H1 (cell line): ENCODE measurements around the gene TMEM132A. TPM values are rescaled to one million over a fixed set of nuclear protein-coding genes. Genes with fewer than 3 reads are reported as not detected.

ENCODE experiments used
- CTCF ChIA-PET: fragments of 300-600 bp; sonication (Branson Sonifier 250); formaldehyde crosslinking; loops from one replicate; lab custom pipeline; 2021; ENCODE audit not compliant: partially characterized antibody; lab: Charles Lee
- POLR2A ChIA-PET: fragments of 300-600 bp; sonication (Branson Sonifier 250); formaldehyde crosslinking; loops from one replicate; lab custom pipeline; 2021; ENCODE audit warnings: inconsistent platforms; ENCODE audit not compliant: partially characterized antibody; lab: Charles Lee
- DNase-seq, 2 experiments: peaks; one replicate each; pipeline versions ENCODE4 v3.0.0 to v3.0.0-alpha.2; 2010 to 2022; ENCODE audit warnings: low spot score in 2 of 2, low read depth in 1 of 2, mixed read lengths in 1 of 2
- FAIRE-seq: peaks from 2 replicates; lab custom pipeline; 2011; peaks lifted over from hg19 to GRCh38; lab: Jason Lieb, UNC
- H2AFZ ChIP-seq: 2 replicates; pipeline ENCODE4 v1.8.1; 2012; ENCODE audit warnings: low read length, inconsistent platforms
- H2AK5ac ChIP-seq: 2 replicates; pipeline ENCODE4 v1.6.1; 2013; ENCODE audit warnings: low read depth, low read length
- H2BK120ac ChIP-seq: replicated peaks from 2 replicates; pipeline ENCODE3; 2013; ENCODE audit warnings: low read depth, low read length, inconsistent platforms
- H2BK12ac ChIP-seq: 2 replicates; pipeline ENCODE4 v1.6.1; 2013; ENCODE audit warnings: low read depth, low read length
- H2BK15ac ChIP-seq: 2 replicates; pipeline ENCODE4 v1.6.1; 2013; ENCODE audit warnings: low read length
- H2BK20ac ChIP-seq: 2 replicates; pipeline ENCODE4 v1.6.1; 2013; ENCODE audit warnings: low read length
- H2BK5ac ChIP-seq: 2 replicates; pipeline ENCODE4 v1.6.1; 2013; ENCODE audit warnings: low read depth, low read length
- H3K14ac ChIP-seq: 2 replicates; pipeline ENCODE4 v1.6.1; 2013; ENCODE audit warnings: inconsistent platforms; ENCODE audit not compliant: insufficient read length
- H3K18ac ChIP-seq: 2 replicates; pipeline ENCODE4 v1.6.1; 2013; ENCODE audit warnings: low read length; ENCODE audit errors: extremely low read depth
- H3K23ac ChIP-seq: 2 replicates; pipeline ENCODE4 v1.6.1; 2013; ENCODE audit warnings: inconsistent platforms; ENCODE audit not compliant: insufficient read length
- H3K23me2 ChIP-seq: 2 replicates; pipeline ENCODE4 v1.6.1; 2013; ENCODE audit warnings: low read depth, low read length
- H3K27ac ChIP-seq: 2 replicates; pipeline ENCODE4 v1.6.1; 2011; ENCODE audit warnings: low read depth, low read length, inconsistent platforms
- H3K27me3 ChIP-seq, 4 experiments: replicated peaks in 1 of 4; 1 replicate in 1 of 4; 2 replicates in 3 of 4; pipeline versions ENCODE4 v1.6.1 to v1.8.1; 2011 to 2013; ENCODE audit warnings: low read length in 3 of 4, mild to moderate bottlenecking in 3 of 4, inconsistent platforms in 2 of 4, mixed read lengths in 2 of 4, moderate library complexity in 1 of 4; ENCODE audit not compliant: control insufficient read depth in 3 of 4, insufficient read depth in 3 of 4; ENCODE audit errors: extremely low read depth in 1 of 4
- H3K36me3 ChIP-seq, 4 experiments: 2 replicates each; pipeline versions ENCODE4 v1.6.1 to v1.8.1; 2011 to 2013; ENCODE audit warnings: mild to moderate bottlenecking in 4 of 4, low read length in 3 of 4, moderate library complexity in 2 of 4, control low read depth in 1 of 4, inconsistent platforms in 1 of 4; ENCODE audit not compliant: insufficient read depth in 4 of 4, control insufficient read depth in 2 of 4
- H3K4ac ChIP-seq: replicated peaks from 2 replicates; pipeline ENCODE3; 2013; ENCODE audit warnings: low read length, low read depth, mixed read lengths, inconsistent platforms; ENCODE audit not compliant: insufficient read length
- H3K4me1 ChIP-seq, 4 experiments: replicated peaks in 1 of 4; 1 replicate in 1 of 4; 2 replicates in 3 of 4; pipeline versions ENCODE4 v1.6.1 to v1.8.1; 2011 to 2013; ENCODE audit warnings: low read length in 3 of 4, inconsistent platforms in 2 of 4, mixed read lengths in 1 of 4; ENCODE audit not compliant: insufficient read depth in 4 of 4, control insufficient read depth in 3 of 4
- H3K4me2 ChIP-seq, 2 experiments: 2 replicates each; pipeline versions ENCODE4 v1.6.1 to v1.8.1; 2011 to 2013; ENCODE audit warnings: low read depth in 2 of 2, low read length in 2 of 2, control low read depth in 1 of 2, inconsistent platforms in 1 of 2, mild to moderate bottlenecking in 1 of 2; ENCODE audit not compliant: insufficient read depth in 1 of 2
- H3K4me3 ChIP-seq, 4 experiments: fragments of 200-600, 300-600 bp in 1 of 4; sonication (generic), shearing (Covaris generic), sonication (Bioruptor Twin) in 1 of 4; 2 replicates each; pipeline versions ENCODE4 v1.5.1 to v1.8.1; 2011 to 2016; ENCODE audit warnings: low read length in 4 of 4, low read depth in 3 of 4, control low read depth in 2 of 4, inconsistent platforms in 2 of 4, mild to moderate bottlenecking in 2 of 4, mixed read lengths in 1 of 4, moderate library complexity in 1 of 4; ENCODE audit not compliant: insufficient read depth in 2 of 4; ENCODE audit errors: extremely low read depth in 1 of 4
- H3K56ac ChIP-seq: replicated peaks from 2 replicates; pipeline ENCODE3; 2013; ENCODE audit warnings: low read depth, mild to moderate bottlenecking, mixed read lengths, low read length, inconsistent platforms; ENCODE audit not compliant: insufficient read length
- H3K79me1 ChIP-seq: 2 replicates; pipeline ENCODE4 v1.6.1; 2013; ENCODE audit warnings: low read depth, low read length, control low read depth
- H3K79me2 ChIP-seq, 2 experiments: 2 replicates each; pipeline versions ENCODE4 v1.6.1 to v1.8.1; 2012 to 2013; ENCODE audit warnings: low read length in 2 of 2, mild to moderate bottlenecking in 2 of 2, inconsistent platforms in 1 of 2; ENCODE audit not compliant: insufficient read depth in 2 of 2, control insufficient read depth in 1 of 2
- H3K9ac ChIP-seq, 4 experiments: replicated peaks in 1 of 4; 1 replicate in 1 of 4; 2 replicates in 3 of 4; pipeline versions ENCODE4 v1.6.1 to v1.8.1; 2011 to 2013; ENCODE audit warnings: low read depth in 3 of 4, low read length in 3 of 4, control low read depth in 2 of 4, mild to moderate bottlenecking in 2 of 4, moderate library complexity in 2 of 4, inconsistent platforms in 1 of 4; ENCODE audit errors: extremely low read depth in 1 of 4
- H3K9me3 ChIP-seq, 2 experiments: 2 replicates each; pipeline versions ENCODE4 v1.6.1 to v1.8.1; 2012 to 2013; ENCODE audit warnings: mild to moderate bottlenecking in 2 of 2, moderate library complexity in 2 of 2, control low read depth in 1 of 2, inconsistent platforms in 1 of 2, low read depth in 1 of 2, low read length in 1 of 2, mixed read lengths in 1 of 2; ENCODE audit not compliant: insufficient read depth in 2 of 2
- H4K20me1 ChIP-seq, 2 experiments: replicated peaks in 1 of 2; 2 replicates each; pipeline versions ENCODE3 to v1.8.1; 2011 to 2013; ENCODE audit warnings: inconsistent platforms in 2 of 2, low read length in 2 of 2, mild to moderate bottlenecking in 1 of 2; ENCODE audit not compliant: insufficient read depth in 2 of 2, control insufficient read depth in 1 of 2
- H4K5ac ChIP-seq: 2 replicates; pipeline ENCODE4 v1.6.1; 2013; ENCODE audit warnings: low read length, low read depth, mixed read lengths, inconsistent platforms; ENCODE audit not compliant: insufficient read length
- H4K8ac ChIP-seq: 2 replicates; pipeline ENCODE4 v1.8.0; 2013; ENCODE audit warnings: mild to moderate bottlenecking, moderate library complexity, low read length, inconsistent platforms; ENCODE audit not compliant: insufficient read depth; ENCODE audit errors: extremely low read depth
- H4K91ac ChIP-seq: replicated peaks from 2 replicates; pipeline ENCODE3; 2013; ENCODE audit warnings: low read length, mixed read lengths, inconsistent platforms; ENCODE audit not compliant: insufficient read length
- CREB1 ChIP-seq: IDR thresholded peaks from 2 replicates; pipeline ENCODE4 v1.6.1; 2012; ENCODE audit warnings: inconsistent platforms
- CTBP2 ChIP-seq: IDR thresholded peaks from 2 replicates; pipeline ENCODE4 v1.7.0; 2011; ENCODE audit warnings: borderline replicate concordance, mild to moderate bottlenecking, moderate library complexity, mixed read lengths, low read length; ENCODE audit not compliant: insufficient read depth, insufficient read length
- EZH2 ChIP-seq: fragments of 200-600 bp; sonication (generic); IDR thresholded peaks from 2 replicates; pipeline ENCODE4 v1.7.1; 2012; ENCODE audit warnings: low read depth, mild to moderate bottlenecking, moderate library complexity, low read length, inconsistent platforms; ENCODE audit not compliant: severe bottlenecking
- FOSL1 ChIP-seq: IDR thresholded peaks from 2 replicates; pipeline ENCODE4 v1.6.1; 2011; ENCODE audit warnings: mild to moderate bottlenecking, low read depth, low read length, moderate library complexity; ENCODE audit not compliant: insufficient read depth
- JUND ChIP-seq: IDR thresholded peaks from 2 replicates; pipeline ENCODE4 v1.6.1; 2011; ENCODE audit warnings: mild to moderate bottlenecking, improper control_type of control experiment, low read length
- POLR2A ChIP-seq, 2 experiments: IDR thresholded peaks; 1 replicate in 1 of 2; 2 replicates in 1 of 2; pipeline ENCODE4 v1.6.1; 2011; ENCODE audit warnings: low read depth in 2 of 2, low read length in 2 of 2, mild to moderate bottlenecking in 2 of 2; ENCODE audit errors: control extremely low read depth in 1 of 2
- SAP30 ChIP-seq: fragments of 300-600 bp; sonication (generic); IDR thresholded peaks from 2 replicates; pipeline ENCODE4 v1.7.1; 2012; ENCODE audit warnings: low read length, moderate library complexity, mild to moderate bottlenecking, inconsistent platforms; ENCODE audit not compliant: insufficient read depth, insufficient replicate concordance
- SP1 ChIP-seq: IDR thresholded peaks from 2 replicates; pipeline ENCODE4 v1.6.1; 2011; ENCODE audit warnings: low read depth, low read length
- SP2 ChIP-seq: IDR thresholded peaks from 2 replicates; pipeline ENCODE4 v1.6.1; 2012; ENCODE audit warnings: mild to moderate bottlenecking, low read length, inconsistent platforms
- SRF ChIP-seq: IDR thresholded peaks from 2 replicates; pipeline ENCODE4 v1.6.1; 2011; ENCODE audit warnings: mild to moderate bottlenecking, low read depth, low read length, moderate library complexity
- TBP ChIP-seq: IDR thresholded peaks from 2 replicates; pipeline ENCODE4 v1.6.1; 2011; ENCODE audit warnings: low read depth, low read length, improper control_type of control experiment
- WGBS, 2 experiments: shearing (Covaris generic) in 1 of 2; methylation state at CpG; one replicate each; pipeline versions ENCODE4 v1.1.6 to v1.1.7; 2013 to 2015; ENCODE audit warnings: low lambda C conversion rate in 2 of 2, mixed read lengths in 2 of 2, inconsistent platforms in 1 of 2, low coverage in 1 of 2, missing lambda C conversion rate in 1 of 2; ENCODE audit not compliant: insufficient replicate concordance in 2 of 2, insufficient coverage in 1 of 2, insufficient read length in 1 of 2; ENCODE audit errors: extremely low coverage in 1 of 2, missing lambda C conversion rate in 1 of 2; 5-methylcytosine and 5-hydroxymethylcytosine counted together
- polyA plus RNA-seq, 7 experiments: library from polyadenylated mRNA; depleted of rRNA in 3 of 7; stranded (reverse) in 5 of 7; unstranded in 2 of 7; fragments of >200 nt in 5 of 7; fragments of 200-250 nt in 2 of 7; gene quantifications; 1 replicate in 5 of 7; 2 replicates in 1 of 7; 4 replicates in 1 of 7; pipeline versions ENCODE4 v1.2.1 to v1.2.3, GENCODE V29; 2011 to 2013; ENCODE audit warnings: missing spikeins in 2 of 7, mixed read lengths in 2 of 7
- total RNA-seq: library from RNA; stranded (reverse); fragmentation: NEBNext Ultra II Directional; extraction: Animal tissue kit (Norgen Biotek cat#: 25700); gene quantifications from 2 replicates; pipeline ENCODE4 v1.2.1, GENCODE V29; 2021

The TMEM132A gene
- total and polyA plus RNA-seq, 2 of the 8 experiments (the other 6 are each of a cell fraction or from before 2014, with no cell fraction given) = 46.6 to 97.9 TPM

DNA sequence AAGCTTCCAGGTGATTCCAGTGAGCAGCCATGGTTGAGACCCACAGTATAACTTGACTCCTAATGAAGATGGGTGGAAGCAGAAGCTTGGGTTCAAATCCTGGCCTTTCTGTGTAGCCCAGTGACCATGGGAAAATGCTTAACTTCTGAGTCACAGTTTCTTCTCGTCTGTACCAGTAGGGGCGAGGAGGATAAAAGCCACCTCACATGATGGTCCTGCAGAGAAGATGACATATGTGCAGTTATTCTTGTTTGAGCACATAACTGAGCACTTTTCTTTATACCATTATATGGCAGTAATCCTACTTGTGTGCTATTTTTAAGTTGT lies 5.4 kb upstream of the TMEM132A start:
- no peak overlapping the region for H3K56ac ChIP-seq
- H3K9me3 ChIP-seq = no peaks in the 10 kb centered on the region
- ChIA-PET CTCF (interaction anchor here (0.8 to 1.8 kb wide), 6 partner anchors 10 to 209 kb away, joined by 3 to 7 read pairs (median 3); no protein-coding TSS in a partner anchor), POLR2A (no interaction called here)
- no peak overlapping the region for H2BK15ac ChIP-seq
- H3K18ac ChIP-seq = no peak overlapping the region
- no peak overlapping the region for H3K27ac ChIP-seq
- no peak overlapping the region for H2BK5ac ChIP-seq
- FAIRE-seq (no peak), DNase-seq (no peak)
- no peak overlapping the region for H3K4ac ChIP-seq
- H2AK5ac ChIP-seq = no peak overlapping the region
- peaks cover 6 to 19% (median 15%) of the 10 kb centered on the region in 4 experiments for H3K4me1 ChIP-seq
- no peak overlapping the region for H3K4me2 ChIP-seq
- H2AFZ ChIP-seq = no peak overlapping the region
- H3K14ac ChIP-seq = no peak overlapping the region
- peaks cover 3 to 13% of the 10 kb centered on the region in 2 experiments for H4K20me1 ChIP-seq
- peaks cover 5 to 24% of the 10 kb centered on the region in 2 experiments for H3K79me2 ChIP-seq
- H3K36me3 ChIP-seq = peaks cover 3 to 14% (median 9%) of the 10 kb centered on the region in 4 experiments; a peak in 5 of 8 replicates
- no peak overlapping the region for H2BK12ac ChIP-seq
- WGBS, 2 experiments = 87% methylated on average over 2 of the region's 2 CpGs; no CpG with 5 or more reads in 1 of the 2 experiments
- H3K23me2 ChIP-seq = peaks cover 6% of the 10 kb centered on the region; the same call in 1 of the 2 replicates
- H4K91ac ChIP-seq = no peak overlapping the region
- no peak overlapping the region for H2BK20ac ChIP-seq
- H4K8ac ChIP-seq = no peak overlapping the region
- no peaks in the 10 kb centered on the region for H3K27me3 ChIP-seq
- H2BK120ac ChIP-seq = no peak overlapping the region
- no peak overlapping the region for H3K4me3 ChIP-seq
- no peak overlapping the region for H3K23ac ChIP-seq
- no peak overlapping the region for H4K5ac ChIP-seq
- H3K9ac ChIP-seq = no peak overlapping the region
- H3K79me1 ChIP-seq = no peaks in the 10 kb centered on the region; the same call in 1 of the 2 replicates
- no peak for TF ChIP-seq FOSL1
- no peak for TF ChIP-seq SP1
- no peak for TF ChIP-seq SP2
- TF ChIP-seq SRF = no peak
- no peak for TF ChIP-seq JUND
- TF ChIP-seq EZH2 = no peak
- no peak for TF ChIP-seq CREB1
- TF ChIP-seq CTBP2 = no peak
- TF ChIP-seq TBP = no peak
- no peak for TF ChIP-seq POLR2A (IDR thresholded peaks at IDR 0.05; ENCODE audit: control extremely low read depth in 1 of 2, low read depth in 2 of 2, low read length in 2 of 2)
- TF ChIP-seq SAP30 = no peak
